NT2/D1 (cell line): ENCODE measurements around the gene ACAP3.

Source experiments
- DNase-seq: peaks from one replicate; pipeline ENCODE4 v3.0.0-alpha.2; 2011; ENCODE audit warnings: low read depth, low spot score
- H3K27me3 ChIP-seq: 2 replicates; pipeline ENCODE4 v1.6.0; 2011; ENCODE audit warnings: mild to moderate bottlenecking; ENCODE audit not compliant: insufficient read length, insufficient read depth
- H3K36me3 ChIP-seq: 2 replicates; pipeline ENCODE4 v1.6.1; 2011; ENCODE audit warnings: mild to moderate bottlenecking, low read length, mixed read lengths; ENCODE audit not compliant: insufficient read depth, insufficient read length
- H3K4me1 ChIP-seq: 2 replicates; pipeline ENCODE4 v1.5.1; 2011; ENCODE audit not compliant: insufficient read depth, insufficient read length
- H3K4me3 ChIP-seq: 2 replicates; pipeline ENCODE4 v1.5.1; 2011; ENCODE audit warnings: low read depth; ENCODE audit not compliant: insufficient read length
- H3K9ac ChIP-seq: 2 replicates; pipeline ENCODE4 v1.6.0; 2011; ENCODE audit warnings: low read depth; ENCODE audit not compliant: insufficient read length
- H3K9me3 ChIP-seq: 2 replicates; pipeline ENCODE4 v1.5.1; 2011; ENCODE audit warnings: mild to moderate bottlenecking, low read length; ENCODE audit not compliant: insufficient read depth
- SUZ12 ChIP-seq: IDR thresholded peaks from 2 replicates; pipeline ENCODE4 v1.6.1; 2011; ENCODE audit not compliant: insufficient read length, insufficient read depth; ENCODE audit errors: extremely low read depth
- YY1 ChIP-seq: IDR thresholded peaks from 2 replicates; pipeline ENCODE4 v1.6.1; 2011; ENCODE audit not compliant: insufficient read length, insufficient read depth
- ZNF274 ChIP-seq: IDR thresholded peaks from 2 replicates; pipeline ENCODE4 v1.6.1; 2011; ENCODE audit warnings: mild to moderate bottlenecking, low read depth, low read length

Gene ACAP3

GRCh38 chr1:1307923-1308755 is at the start of gene ACAP3, which contains the start of gene PUSL1:
ACAP3 (minus strand) TSS chr1:1307930; CDS start chr1:1307815, 115 bp downstream.
PUSL1 (plus strand) TSS chr1:1308597; CDS start chr1:1308644, 47 bp downstream.
- no peaks in the 10 kb centered on the region for H3K9me3 ChIP-seq
- peak; percentile 71 for DNase-seq
- H3K27me3 ChIP-seq, result no peaks in the 10 kb centered on the region
- H3K4me1 ChIP-seq, result peaks cover 18% of the 10 kb centered on the region
- H3K4me3 ChIP-seq, result peak within 1 kb of the TSS; percentile 72
- H3K9ac ChIP-seq, result peak within 1 kb of the TSS; percentile 92
- peaks cover 42% of the 10 kb centered on the region for H3K36me3 ChIP-seq
- TF ChIP-seq YY1 (no peak), ZNF274 (no peak), SUZ12 (no peak)

GRCh38 chr1:1356796-1357401 is 49.2 kb upstream of the ACAP3 start:
- peak overlapping the region; percentile 71 for H3K4me3 ChIP-seq
- H3K36me3 ChIP-seq, result peaks cover 29% of the 10 kb centered on the region
- no peaks in the 10 kb centered on the region for H3K27me3 ChIP-seq
- peaks cover 31% of the 10 kb centered on the region for H3K4me1 ChIP-seq
- DNase-seq, result no peak
- TF ChIP-seq YY1 (no peak), ZNF274 (no peak), SUZ12 (no peak)
- H3K9me3 ChIP-seq, result no peaks in the 10 kb centered on the region
- H3K9ac ChIP-seq, result peak overlapping the region; percentile 80

- no peaks in the 10 kb centered on the region for H3K9me3 ChIP-seq
- DNase-seq, result no peak
- peak overlapping the region; percentile 71 for H3K4me3 ChIP-seq
- H3K36me3 ChIP-seq, result peaks cover 29% of the 10 kb centered on the region
- H3K4me1 ChIP-seq, result peaks cover 31% of the 10 kb centered on the region
- TF ChIP-seq YY1 (no peak), SUZ12 (no peak), ZNF274 (no peak)
- no peak overlapping the region for H3K9ac ChIP-seq
- no peaks in the 10 kb centered on the region for H3K27me3 ChIP-seq
Measured at GRCh38 chr1:1356166-1356795, 48.6 kb upstream of the ACAP3 start.

- H3K4me3 ChIP-seq, result no peak overlapping the region
- no peak for TF ChIP-seq ZNF274
- TF ChIP-seq YY1, result no peak
- TF ChIP-seq SUZ12, result no peak
- no peak for DNase-seq
- no peaks in the 10 kb centered on the region for H3K27me3 ChIP-seq
- peaks cover 23% of the 10 kb centered on the region for H3K4me1 ChIP-seq
- no peaks in the 10 kb centered on the region for H3K9me3 ChIP-seq
- H3K9ac ChIP-seq, result no peak overlapping the region
- peaks cover 29% of the 10 kb centered on the region for H3K36me3 ChIP-seq
Measured at GRCh38 chr1:1355416-1355815, 47.7 kb upstream of the ACAP3 start.

- H3K9ac ChIP-seq, result no peak overlapping the region
- no peaks in the 10 kb centered on the region for H3K27me3 ChIP-seq
- H3K4me1 ChIP-seq, result peaks cover 17% of the 10 kb centered on the region
- no peaks in the 10 kb centered on the region for H3K9me3 ChIP-seq
- TF ChIP-seq ZNF274 (no peak), SUZ12 (no peak), YY1 (no peak)
- H3K4me3 ChIP-seq, result no peak overlapping the region
- no peak for DNase-seq
- H3K36me3 ChIP-seq, result peaks cover 29% of the 10 kb centered on the region
Measured at GRCh38 chr1:1354271-1355247, 46.8 kb upstream of the ACAP3 start.

- TF ChIP-seq SUZ12 (no peak), YY1 (no peak), ZNF274 (no peak)
- H3K9ac ChIP-seq, result peak overlapping the region; percentile 32
- DNase-seq, result no peak
- peaks cover 29% of the 10 kb centered on the region for H3K36me3 ChIP-seq
- no peaks in the 10 kb centered on the region for H3K27me3 ChIP-seq
- H3K4me1 ChIP-seq, result peaks cover 11% of the 10 kb centered on the region
- H3K9me3 ChIP-seq, result no peaks in the 10 kb centered on the region
- H3K4me3 ChIP-seq, result no peak overlapping the region
Measured at GRCh38 chr1:1353389-1354151, 45.8 kb upstream of the ACAP3 start.
